IPS DF 6.9 (cell line): Measurements from ENCODE around the gene ADCY2.

Source experiments
- DNase-seq: peaks from one replicate; pipeline ENCODE4 v3.0.0-alpha.2; 2013; ENCODE audit warnings: low read depth, low spot score
- H3K27ac ChIP-seq: one replicate; pipeline ENCODE4 v1.5.1; 2013; ENCODE audit warnings: low read length, control low read depth
- H3K27me3 ChIP-seq: 2 replicates; pipeline ENCODE4 v1.6.1; 2013; ENCODE audit warnings: mild to moderate bottlenecking, low read length; ENCODE audit not compliant: control insufficient read depth, insufficient read depth
- H3K36me3 ChIP-seq: 2 replicates; pipeline ENCODE4 v1.6.1; 2013; ENCODE audit warnings: low read length; ENCODE audit not compliant: control insufficient read depth, insufficient read depth
- H3K4me1 ChIP-seq: 2 replicates; pipeline ENCODE4 v1.6.1; 2013; ENCODE audit warnings: low read length; ENCODE audit not compliant: control insufficient read depth, insufficient read depth
- H3K4me3 ChIP-seq: 2 replicates; pipeline ENCODE4 v1.5.1; 2013; ENCODE audit warnings: mild to moderate bottlenecking, low read length
- H3K9me3 ChIP-seq: 2 replicates; pipeline ENCODE4 v1.6.1; 2013; ENCODE audit warnings: low read length, inconsistent platforms; ENCODE audit not compliant: control insufficient read depth, insufficient read depth
- WGBS: extraction: QIAGEN DNeasy Blood & Tissue Kit; methylation state at CpG from one replicate; pipeline ENCODE4 v1.1.7; 2013; ENCODE audit warnings: mixed read lengths, missing lambda C conversion rate; ENCODE audit not compliant: insufficient read length, insufficient coverage; 5-methylcytosine and 5-hydroxymethylcytosine counted together

The ADCY2 gene

GRCh38 chr5:7395947-7396712, at the start of gene ADCY2:
Gene ADCY2 (plus strand): TSS chr5:7396138. CDS start chr5:7396297, 159 bp downstream.
- H3K27ac ChIP-seq = no peak within 1 kb of the TSS
- H3K27me3 ChIP-seq = no peaks in the 10 kb centered on the region

DNA sequence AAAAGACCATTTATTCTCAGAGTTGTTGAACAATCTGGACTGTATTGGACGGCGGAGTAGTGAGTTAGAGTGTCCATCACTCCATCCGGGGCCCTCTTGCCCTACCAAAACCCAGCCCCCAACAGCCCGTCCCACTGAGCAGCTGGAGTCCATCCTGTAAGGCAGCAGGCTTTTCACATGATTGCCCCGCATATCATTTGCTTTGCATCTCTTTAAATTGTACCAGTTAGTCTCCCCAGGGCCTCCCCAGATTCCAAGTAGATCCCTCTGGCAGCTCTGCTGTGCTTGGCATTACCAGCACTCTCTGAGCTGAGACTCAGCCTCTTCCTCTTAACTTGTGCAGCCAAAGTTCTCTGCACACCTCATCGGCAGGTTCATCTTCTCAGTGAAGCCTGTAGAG, 48.6 kb upstream of the ADCY2 start:
- DNase-seq = no peak
- H3K36me3 ChIP-seq = no peaks in the 10 kb centered on the region
- no peak overlapping the region for H3K4me3 ChIP-seq
- H3K27ac ChIP-seq = no peak overlapping the region
- H3K9me3 ChIP-seq = peaks cover 1% of the 10 kb centered on the region; the same call in 1 of the 2 replicates
- no peaks in the 10 kb centered on the region for H3K27me3 ChIP-seq
- no peaks in the 10 kb centered on the region for H3K4me1 ChIP-seq
- no CpG with 5 or more reads among the region's 6 CpGs for WGBS

More at GRCh38 chr5:7395947-7396712, at the start of gene ADCY2:
- Histone ChIP-seq H3K36me3 (no peaks in the 10 kb centered on the region), H3K9me3 (no peaks in the 10 kb centered on the region), H3K4me3 (peak within 1 kb of the TSS; percentile 88), H3K4me1 (peaks cover 8% of the 10 kb centered on the region)
- no peak for DNase-seq
- no CpG with 5 or more reads among the region's 121 CpGs for WGBS

DNA sequence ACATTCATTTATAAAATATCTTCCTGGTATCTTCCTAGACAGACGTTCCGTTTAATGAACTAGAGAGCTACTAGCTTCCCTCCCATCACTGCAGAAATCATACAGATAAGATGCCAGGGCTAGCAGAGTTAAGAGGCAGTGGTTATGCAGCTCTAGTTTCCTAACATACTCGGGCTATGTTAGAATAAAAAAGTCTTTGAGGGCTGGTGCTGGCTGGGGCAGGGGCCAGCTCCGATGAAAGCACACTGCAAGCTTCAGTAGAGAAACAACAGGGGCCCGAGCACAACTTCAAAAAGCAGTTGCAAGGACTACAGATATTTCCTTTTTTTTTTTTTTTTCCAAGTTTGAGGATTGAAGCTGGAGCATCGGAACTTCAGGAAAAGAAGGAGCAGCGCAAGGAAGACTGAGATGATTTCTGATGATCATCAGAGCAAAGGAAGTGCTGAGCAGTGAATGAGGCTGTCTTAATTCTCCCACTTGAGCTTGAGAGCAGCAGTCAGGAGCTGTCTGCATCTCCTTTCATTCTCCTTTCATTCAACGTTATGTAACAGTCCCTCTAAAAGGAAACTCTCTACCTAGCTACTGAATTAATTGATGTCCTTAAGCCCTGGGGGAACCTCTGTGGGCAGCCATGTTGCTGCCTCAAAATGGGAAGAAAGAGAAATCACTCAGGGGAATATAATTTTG, 47.6 kb upstream of the ADCY2 start:
- Histone ChIP-seq H3K9me3 (no peaks in the 10 kb centered on the region; the same call in 1 of the 2 replicates), H3K4me3 (no peak overlapping the region), H3K27ac (no peak overlapping the region), H3K4me1 (no peaks in the 10 kb centered on the region), H3K36me3 (no peaks in the 10 kb centered on the region), H3K27me3 (no peaks in the 10 kb centered on the region)
- no CpG with 5 or more reads among the region's 8 CpGs for WGBS
- no peak for DNase-seq

GRCh38 chr5:7361593-7361992, 34.3 kb upstream of the ADCY2 start:
- WGBS = no CpG with 5 or more reads among the region's 5 CpGs
- no peaks in the 10 kb centered on the region for H3K9me3 ChIP-seq
- no peaks in the 10 kb centered on the region for H3K27me3 ChIP-seq
- DNase-seq = no peak
- H3K36me3 ChIP-seq = no peaks in the 10 kb centered on the region
- H3K4me1 ChIP-seq = peaks cover 2% of the 10 kb centered on the region; the same call in 1 of the 2 replicates
- no peak overlapping the region for H3K27ac ChIP-seq
- no peak overlapping the region for H3K4me3 ChIP-seq

DNA sequence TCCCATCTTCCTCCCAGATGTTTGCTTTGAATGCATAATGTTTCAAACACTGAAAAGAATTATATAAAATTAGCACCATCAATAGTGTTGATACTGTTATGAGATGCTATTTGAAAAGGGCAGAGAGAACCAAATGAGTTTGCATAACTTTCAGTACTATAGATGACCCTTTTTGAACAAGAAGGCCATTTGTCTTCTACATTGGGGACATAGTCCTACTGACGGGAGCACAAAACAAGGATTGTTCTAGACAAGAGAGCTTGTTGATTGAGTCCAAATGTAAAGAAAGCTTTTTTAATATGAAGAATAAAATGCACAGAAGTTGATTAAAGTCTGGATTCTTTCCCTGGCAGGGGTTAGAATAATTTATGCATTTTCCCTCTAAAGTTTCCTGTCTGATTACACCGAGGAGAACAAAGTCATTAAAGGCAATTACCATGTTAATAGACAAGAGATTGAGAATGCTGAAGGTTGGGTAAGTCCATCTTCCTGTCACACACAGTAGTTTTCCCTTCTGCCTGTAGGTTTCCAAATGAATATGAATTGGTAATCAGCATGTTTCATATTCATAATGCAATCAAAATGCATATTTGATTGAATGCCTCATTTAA, 32.8 kb upstream of the ADCY2 start:
- Histone ChIP-seq H3K36me3 (no peaks in the 10 kb centered on the region), H3K27ac (peak overlapping the region; percentile 52), H3K4me3 (no peak overlapping the region), H3K27me3 (no peaks in the 10 kb centered on the region), H3K4me1 (peaks cover 2% of the 10 kb centered on the region; the same call in 1 of the 2 replicates), H3K9me3 (no peaks in the 10 kb centered on the region)
- no CpG with 5 or more reads among the region's 2 CpGs for WGBS
- no peak for DNase-seq

DNA sequence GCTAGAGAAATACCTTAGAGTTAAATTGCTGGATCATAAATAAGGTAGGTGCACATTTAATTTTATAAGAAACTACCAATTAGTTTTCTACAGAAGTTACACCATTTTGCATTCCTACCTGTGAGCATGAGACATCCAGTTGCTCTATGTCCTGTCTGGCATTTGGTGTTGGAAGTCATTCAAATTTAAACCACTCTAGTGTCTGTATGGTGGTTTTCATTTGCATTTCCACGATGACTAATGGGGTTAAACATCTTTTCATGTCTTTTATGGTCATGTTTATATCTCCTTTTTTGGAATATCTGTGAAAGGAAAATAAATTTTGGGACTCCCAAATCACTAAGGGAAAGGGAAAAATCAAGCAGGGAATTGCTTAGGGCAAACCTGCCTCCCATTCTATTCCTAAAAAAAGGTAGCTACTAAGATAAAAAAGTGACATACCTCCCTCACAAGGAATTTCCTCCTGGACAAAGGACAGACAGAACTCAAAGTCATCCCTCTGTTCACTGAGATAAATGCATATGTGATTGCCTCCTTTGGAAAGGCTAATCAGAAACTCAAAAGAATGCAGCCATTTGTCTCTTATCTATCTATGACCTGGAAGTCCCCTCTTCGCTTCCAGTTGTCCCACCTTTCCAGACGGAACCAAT, 31.6 kb upstream of the ADCY2 start:
- Histone ChIP-seq H3K4me1 (peaks cover 2% of the 10 kb centered on the region; the same call in 1 of the 2 replicates), H3K27me3 (no peaks in the 10 kb centered on the region), H3K27ac (no peak overlapping the region), H3K9me3 (no peaks in the 10 kb centered on the region), H3K4me3 (no peak overlapping the region), H3K36me3 (no peaks in the 10 kb centered on the region)
- no peak for DNase-seq
- WGBS = no CpG with 5 or more reads among the region's 3 CpGs

GRCh38 chr5:7367780-7368179, 28.2 kb upstream of the ADCY2 start:
- Histone ChIP-seq H3K4me3 (no peak overlapping the region), H3K27me3 (no peaks in the 10 kb centered on the region), H3K36me3 (0 out of 2 replicates have a peak, but pooled peaks cover 2% of the 10 kb centered on the region), H3K9me3 (no peaks in the 10 kb centered on the region), H3K27ac (no peak overlapping the region), H3K4me1 (peaks cover 2% of the 10 kb centered on the region; the same call in 1 of the 2 replicates)
- no peak for DNase-seq
- no CpG with 5 or more reads among the region's 4 CpGs for WGBS

GRCh38 chr5:7372399-7372798, 23.5 kb upstream of the ADCY2 start:
- H3K27me3 ChIP-seq = no peaks in the 10 kb centered on the region
- H3K4me1 ChIP-seq = no peaks in the 10 kb centered on the region
- WGBS = no CpG with 5 or more reads among the region's 1 CpG
- H3K36me3 ChIP-seq = 0 out of 2 replicates have a peak, but pooled peaks cover 2% of the 10 kb centered on the region
- no peak overlapping the region for H3K27ac ChIP-seq
- no peak for DNase-seq
- H3K4me3 ChIP-seq = no peak overlapping the region
- no peaks in the 10 kb centered on the region for H3K9me3 ChIP-seq

DNA sequence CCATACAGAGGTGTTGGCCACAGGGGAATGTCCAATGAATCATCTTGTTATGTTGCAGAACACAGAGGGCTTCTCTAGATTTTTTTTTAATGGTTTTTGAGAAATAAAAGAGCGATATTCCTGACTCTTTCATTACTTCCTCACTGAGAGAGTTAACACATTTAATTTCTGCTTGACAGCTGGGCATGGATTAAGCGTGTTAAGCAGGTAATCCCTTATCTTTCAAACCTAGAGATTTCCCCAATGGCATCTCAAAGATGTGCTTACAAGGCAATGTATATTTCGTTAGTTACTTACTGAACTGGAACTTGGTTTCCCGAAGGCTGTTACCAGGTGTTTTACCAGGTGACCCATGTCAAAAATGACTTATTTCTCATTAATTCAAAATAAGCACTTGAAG, 21.8 kb upstream of the ADCY2 start:
- WGBS = no CpG with 5 or more reads among the region's 4 CpGs
- Histone ChIP-seq H3K27ac (no peak overlapping the region), H3K27me3 (no peaks in the 10 kb centered on the region), H3K4me3 (no peak overlapping the region), H3K9me3 (no peaks in the 10 kb centered on the region), H3K4me1 (no peaks in the 10 kb centered on the region), H3K36me3 (0 out of 2 replicates have a peak, but pooled peaks cover 2% of the 10 kb centered on the region)
- DNase-seq = no peak

DNA sequence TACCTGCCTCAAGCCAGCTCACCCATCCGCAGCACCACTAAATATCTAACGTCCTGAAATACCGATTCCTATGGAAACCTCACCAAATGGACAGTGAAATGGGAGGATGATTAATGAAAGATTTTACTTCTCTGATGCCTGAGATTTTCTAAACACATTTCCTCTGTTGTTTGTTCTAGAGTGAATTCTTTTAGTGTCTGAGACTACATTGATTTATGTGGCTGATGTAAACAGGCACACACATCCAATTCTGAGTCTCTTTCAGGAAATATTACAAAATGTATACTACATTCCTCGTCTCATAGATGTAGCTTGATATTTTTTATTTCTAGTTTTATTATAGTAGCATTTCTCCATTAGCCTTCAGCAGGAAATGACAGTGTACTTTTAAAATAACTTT, 20.5 kb upstream of the ADCY2 start:
- H3K4me1 ChIP-seq = no peaks in the 10 kb centered on the region
- DNase-seq = no peak
- no peaks in the 10 kb centered on the region for H3K27me3 ChIP-seq
- 0 out of 2 replicates have a peak, but pooled peaks cover 2% of the 10 kb centered on the region for H3K36me3 ChIP-seq
- no peaks in the 10 kb centered on the region for H3K9me3 ChIP-seq
- no peak overlapping the region for H3K4me3 ChIP-seq
- WGBS = no CpG with 5 or more reads among the region's 4 CpGs
- no peak overlapping the region for H3K27ac ChIP-seq
